Activated CD4-positive, alpha-beta T cell treated with anti-CD3 and anti-CD28 coated beads for 48 hours (primary cell): ENCODE data around the gene SMIM43.

Experiments
- DNase-seq: peaks from one replicate; pipeline ENCODE4 v3.0.0-alpha.2; 2020

Gene SMIM43

GRCh38 chr4:121764702-121765367 is at the start of gene SMIM43:
Gene SMIM43 (minus strand): TSS chr4:121765164. CDS start chr4:121765105, 59 bp downstream.
- DNase-seq: peak; percentile 5

DNA sequence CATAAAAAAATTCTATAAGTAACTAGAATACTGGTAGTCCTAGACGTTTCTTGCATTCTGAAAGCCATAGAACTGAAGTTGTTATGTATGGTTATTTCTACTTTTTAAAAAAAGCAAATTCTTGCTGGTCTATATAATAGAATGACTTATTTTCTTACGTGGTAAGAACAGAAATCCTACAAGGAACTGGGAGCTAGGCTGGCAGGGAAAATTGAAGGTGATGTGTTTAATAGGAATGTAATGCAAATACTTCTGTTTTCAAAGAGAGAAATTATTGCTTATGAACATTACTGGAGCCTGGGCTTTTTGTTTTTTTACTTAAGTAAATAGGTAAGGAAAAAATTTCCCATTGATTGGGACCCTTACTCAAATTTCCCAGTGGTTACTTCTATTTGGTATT is 49.8 kb upstream of the SMIM43 start:
- DNase-seq: no peak

- DNase-seq: no peak
Observed at GRCh38 chr4:121811122-121811521, 46.2 kb upstream of the SMIM43 start.

DNA sequence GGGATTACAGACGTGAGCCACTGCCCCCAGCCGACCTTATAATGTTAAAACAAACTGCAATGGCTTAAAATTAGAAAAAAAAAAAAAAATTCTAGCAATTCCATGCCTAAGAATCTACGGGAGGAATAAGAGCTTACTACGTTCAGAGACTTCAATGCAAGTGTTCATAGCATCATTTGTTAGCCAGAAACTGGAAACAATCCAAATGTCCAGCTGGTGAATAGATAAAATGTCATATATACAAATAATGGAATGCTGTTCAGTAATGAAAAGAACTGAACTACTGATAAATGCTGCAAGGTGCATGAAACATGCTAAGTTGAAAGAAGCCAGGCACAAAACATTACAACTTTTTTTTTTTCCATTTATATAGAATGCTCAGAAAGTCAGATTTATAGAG is 41.4 kb upstream of the SMIM43 start:
- DNase-seq: no peak

- DNase-seq: no peak
Observed at GRCh38 chr4:121801715-121802075, 36.7 kb upstream of the SMIM43 start.

- peak; percentile 95 for DNase-seq
Observed at GRCh38 chr4:121800961-121801714, 36.2 kb upstream of the SMIM43 start, which contains the start of gene EXOSC9. Gene EXOSC9 (plus strand): TSS chr4:121801323. CDS start chr4:121801425, 102 bp downstream.

DNA sequence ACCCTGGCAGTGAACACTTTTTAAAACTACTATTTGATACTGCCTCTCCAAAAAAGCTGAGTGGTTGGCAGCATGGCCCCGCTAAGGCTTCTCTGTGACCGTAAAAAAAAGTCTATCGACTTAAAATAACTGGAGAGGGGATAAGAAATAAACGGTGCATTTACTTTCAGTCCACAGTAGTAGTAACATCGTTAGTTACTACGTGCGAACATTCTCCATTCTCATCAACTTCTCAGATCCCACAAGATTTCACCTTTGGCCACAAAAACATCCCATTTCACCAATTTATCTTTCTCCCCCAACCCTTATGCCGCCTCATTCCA is 35.6 kb upstream of the SMIM43 start:
- no peak for DNase-seq

DNA sequence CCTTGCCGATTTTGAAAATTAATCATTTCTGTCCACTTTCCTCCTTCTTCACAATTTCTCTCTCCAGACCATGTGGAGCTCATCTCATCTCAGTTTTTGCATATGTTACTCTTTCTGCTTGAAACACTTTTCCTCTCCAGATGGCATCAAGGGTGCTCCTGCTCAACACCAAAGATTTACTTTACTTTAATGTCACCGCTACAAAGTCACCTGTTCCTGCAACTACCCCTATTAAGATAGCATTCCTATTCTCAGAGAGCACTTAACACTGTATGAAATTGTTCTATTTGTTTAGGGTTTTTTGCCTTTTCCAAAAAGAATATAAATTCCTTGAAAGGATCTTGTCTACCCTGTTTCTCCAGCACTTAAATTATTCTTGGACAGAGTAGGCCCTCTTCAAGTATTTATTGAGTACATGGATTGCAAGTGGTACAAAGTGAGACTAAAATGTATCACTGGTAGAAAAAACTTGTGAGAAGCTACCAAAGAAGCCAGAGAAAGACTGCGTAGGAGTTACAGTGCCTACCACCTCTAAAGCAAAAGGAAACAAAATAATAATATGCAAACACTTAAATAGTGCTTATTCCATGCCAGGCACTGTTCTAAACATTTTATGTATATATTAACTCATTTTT is 35.0 kb upstream of the SMIM43 start:
- no peak for DNase-seq

DNA sequence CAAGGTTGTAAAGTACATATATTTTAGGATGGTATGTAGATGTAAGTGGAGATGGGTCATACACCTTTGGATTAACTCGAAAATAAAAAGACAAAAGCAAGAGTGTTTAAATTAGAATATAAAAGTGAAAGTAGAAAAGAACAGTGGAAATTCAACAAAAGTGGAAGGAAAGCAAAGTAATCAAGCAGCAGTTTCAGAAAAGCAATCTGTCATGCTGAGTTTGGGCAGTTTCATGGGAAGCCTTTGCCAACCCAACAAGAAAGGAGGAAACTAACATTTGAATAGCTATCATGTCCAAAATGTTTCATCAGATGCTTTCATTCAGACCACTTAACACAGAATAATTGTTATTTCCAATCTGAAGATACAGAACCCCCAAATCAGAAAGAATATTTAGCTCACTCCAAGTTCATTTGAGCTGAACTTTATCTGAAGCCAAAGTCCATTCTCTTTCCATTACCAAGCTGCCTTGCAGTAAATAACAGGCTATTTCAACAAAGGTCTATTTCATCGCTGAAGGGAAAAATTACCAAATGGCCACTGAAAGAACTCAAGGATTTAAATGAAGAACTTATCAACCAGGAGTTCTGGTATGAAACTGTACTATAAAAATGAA is 34.4 kb upstream of the SMIM43 start:
- no peak for DNase-seq

GRCh38 chr4:121796283-121796682 is 31.3 kb upstream of the SMIM43 start:
- no peak for DNase-seq

DNA sequence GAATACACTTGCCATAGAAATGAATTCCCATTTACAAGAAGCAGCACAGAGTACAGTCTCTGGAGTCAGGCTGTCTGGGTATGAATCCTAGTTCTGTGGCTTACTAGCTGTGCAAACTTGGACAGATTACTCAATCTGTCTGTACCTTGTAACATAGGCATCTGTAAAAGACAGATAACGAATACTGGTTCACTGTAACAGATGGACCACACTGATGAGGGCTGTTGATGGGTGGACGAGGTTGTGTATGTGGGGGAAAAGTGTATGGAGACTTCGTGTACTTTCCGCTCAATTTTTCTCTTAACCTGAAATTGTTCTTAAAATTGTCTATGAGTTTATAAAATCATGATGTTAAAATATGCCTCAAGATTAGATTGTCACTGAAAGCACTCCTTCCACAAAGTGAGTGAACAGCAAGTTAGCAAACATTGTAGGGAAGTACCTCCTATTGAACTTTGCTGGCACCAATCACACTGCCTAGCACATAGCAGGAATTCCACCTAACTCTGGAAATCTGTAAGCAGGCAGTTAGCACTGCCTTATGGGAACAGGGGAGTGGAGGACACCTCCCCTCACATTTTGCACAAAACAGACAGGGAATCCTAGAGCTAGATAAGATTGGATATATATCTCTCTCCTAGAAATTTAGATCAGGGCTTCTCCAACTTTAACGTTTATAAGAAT is 29.7 kb upstream of the SMIM43 start:
- DNase-seq: no peak

- DNase-seq: no peak
Observed at GRCh38 chr4:121792966-121793365, 28.0 kb upstream of the SMIM43 start.

GRCh38 chr4:121791481-121791880 is 26.5 kb upstream of the SMIM43 start:
- no peak for DNase-seq

GRCh38 chr4:121790976-121791375 is 26.0 kb upstream of the SMIM43 start:
- DNase-seq: no peak

DNA sequence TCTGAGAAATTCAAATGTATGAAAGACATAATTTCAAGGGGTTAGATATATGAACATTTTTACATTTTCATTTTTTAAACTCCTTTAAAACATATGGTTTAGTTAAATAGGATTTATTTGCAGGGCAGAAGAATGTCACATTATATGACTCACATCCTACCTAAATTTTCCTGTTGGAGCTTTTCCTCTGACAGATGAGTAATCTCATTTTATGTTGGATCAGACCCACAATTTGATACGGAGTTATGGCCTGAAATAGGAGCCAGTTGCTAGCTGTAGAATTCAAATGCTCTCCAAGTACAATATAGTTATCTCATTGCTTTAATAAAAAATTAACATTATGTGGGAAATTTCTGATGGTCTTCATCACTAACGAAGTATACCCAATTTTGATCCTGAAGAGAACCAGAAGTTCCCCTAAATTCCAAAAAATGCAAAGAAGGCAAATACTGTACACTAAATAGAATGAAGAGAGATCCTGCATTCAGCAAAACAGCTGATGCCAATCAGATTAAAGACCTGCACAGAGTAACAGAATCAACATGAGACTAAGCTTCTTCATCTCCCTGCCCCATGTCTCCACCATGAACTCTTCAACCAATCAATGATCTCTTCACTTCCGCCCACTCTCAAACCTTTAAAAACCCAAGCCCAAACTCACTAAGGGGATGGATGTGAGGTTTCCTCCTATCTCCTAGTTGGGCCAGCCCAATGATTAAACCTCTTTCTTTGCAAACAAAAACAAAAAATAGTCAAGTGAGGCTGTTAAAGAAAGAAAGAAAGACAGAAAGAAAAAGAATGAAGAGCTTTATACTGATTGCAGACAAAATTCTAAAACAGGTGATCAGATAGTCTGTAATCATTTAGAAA is 25.2 kb upstream of the SMIM43 start:
- no peak for DNase-seq

DNA sequence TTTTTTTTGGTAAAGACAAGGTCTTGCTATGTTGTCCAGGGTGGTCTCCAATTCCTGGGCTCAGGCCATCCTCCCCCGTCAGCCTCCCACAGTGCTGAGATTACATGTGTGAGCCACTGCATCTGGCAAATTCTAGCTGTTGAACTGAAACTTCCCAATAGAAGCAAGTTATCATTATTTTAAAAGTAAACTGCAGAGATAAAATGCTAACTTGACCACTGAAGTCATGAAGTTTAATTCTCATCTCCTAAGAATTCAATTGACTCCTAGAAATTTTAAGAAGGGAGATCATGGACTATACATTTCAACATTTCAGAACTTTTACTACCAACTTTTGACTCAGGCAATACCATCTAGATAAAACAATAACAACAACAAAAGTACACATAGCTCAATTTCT is 24.5 kb upstream of the SMIM43 start:
- DNase-seq: no peak

GRCh38 chr4:121788896-121789295 is 23.9 kb upstream of the SMIM43 start:
- DNase-seq: no peak

GRCh38 chr4:121786221-121786620 is 21.3 kb upstream of the SMIM43 start:
- no peak for DNase-seq

DNA sequence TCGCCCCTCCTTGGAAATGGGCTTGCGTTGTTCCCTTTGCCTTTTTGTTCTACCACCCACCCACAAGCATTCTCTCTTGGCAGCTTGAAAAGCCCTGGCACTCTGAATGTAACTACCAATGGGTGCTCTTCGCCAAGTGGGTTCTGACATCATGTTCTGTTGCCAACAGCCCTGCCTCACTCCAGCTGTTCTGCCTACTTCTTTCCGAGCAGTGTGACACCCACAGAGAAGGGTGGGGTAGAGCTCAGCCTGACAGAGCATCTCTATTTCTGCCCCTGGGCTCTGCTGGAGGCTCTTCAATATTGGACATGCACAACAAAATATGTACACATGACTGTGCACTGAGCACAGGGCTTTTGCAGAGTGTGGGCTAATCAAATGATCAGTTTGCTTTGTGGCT is 20.5 kb upstream of the SMIM43 start:
- no peak for DNase-seq

- no peak for DNase-seq
Observed at GRCh38 chr4:121784975-121785374, 20.0 kb upstream of the SMIM43 start.

GRCh38 chr4:121784401-121784800 is 19.4 kb upstream of the SMIM43 start:
- no peak for DNase-seq

DNA sequence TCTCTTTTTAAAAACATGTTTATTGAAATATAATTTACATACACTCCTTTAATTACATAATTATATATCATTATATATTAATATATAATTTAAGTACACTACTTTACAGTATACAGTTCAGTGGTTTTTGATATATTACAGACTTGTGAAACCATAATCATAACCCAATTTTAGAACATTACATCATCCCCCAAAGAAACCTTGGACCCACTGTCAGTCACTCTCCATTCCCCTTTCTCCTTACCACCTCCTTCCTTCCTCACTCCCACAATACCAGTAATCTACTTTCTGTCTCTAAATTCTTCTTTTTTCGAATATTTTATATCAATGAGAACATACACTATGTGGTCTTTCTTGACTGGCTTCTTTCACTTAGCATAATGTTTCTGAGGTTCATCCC is 18.2 kb upstream of the SMIM43 start:
- no peak for DNase-seq
